Thyroid gland (tissue), 4 donors: ENCODE results near the gene COL6A2. TPM values are rescaled to one million over a fixed set of nuclear protein-coding genes. Genes with fewer than 3 reads are reported as not detected.

Experiments
- DNase-seq, 2 donors: peaks; one replicate each; pipeline ENCODE4 v3.0.0-alpha.2; 2019
- H3K27ac ChIP-seq, 3 donors: fragments of 200-600 bp; sonication (generic); 1 replicate in 2 of 3; 2 replicates in 1 of 3; pipeline ENCODE4 v1.5.1; 2016 to 2019; ENCODE audit warnings: mild to moderate bottlenecking in 1 of 3, moderate library complexity in 1 of 3
- H3K27me3 ChIP-seq: fragments of 200-600 bp; sonication (generic); one replicate; pipeline ENCODE4 v1.5.1; 2019
- H3K36me3 ChIP-seq, 2 donors: fragments of 200-600 bp; sonication (generic); one replicate each; pipeline ENCODE4 v1.5.1; 2016 to 2019
- H3K4me1 ChIP-seq, 2 donors: fragments of 200-600 bp; sonication (generic); one replicate each; pipeline ENCODE4 v1.5.1; 2017 to 2019
- H3K4me3 ChIP-seq, 3 donors: fragments of 200-600 bp; sonication (generic); replicated peaks in 1 of 3; 1 replicate in 2 of 3; 2 replicates in 1 of 3; pipeline ENCODE4 v1.5.1; 2016; ENCODE audit warnings: mild to moderate bottlenecking in 1 of 3
- H3K9me3 ChIP-seq: fragments of 200-600 bp; sonication (generic); one replicate; pipeline ENCODE4 v1.5.1; 2017
- POLR2A ChIP-seq, 2 donors: fragments of 450-650 bp; IDR thresholded peaks; one replicate each; pipeline ENCODE4 v1.6.1; 2017; ENCODE audit warnings: antibody characterized with exemption in 2 of 2, mild to moderate bottlenecking in 2 of 2, moderate library complexity in 1 of 2
- WGBS, 2 donors: methylation state at CpG; one replicate each; pipeline ENCODE4 v1.1.5; 2017; 5-methylcytosine and 5-hydroxymethylcytosine counted together
- intact Hi-C: fragments of 100-400 bp; cut with DNase I; formaldehyde crosslinking; loops from one replicate; pipeline ENCODE4 v1.15.1; 2023
- total RNA-seq, 4 donors: library from RNA; depleted of rRNA; stranded (reverse); fragments of >200 nt; gene quantifications; one replicate each; pipeline ENCODE4 v1.2.3, GENCODE V29; 2016
- TF ChIP-seq, protein P1 (sequence below), 6 experiments: fragments of 200-600 bp in 3 of 6; fragments of 450-650 bp in 3 of 6; sonication (generic) in 3 of 6; IDR thresholded peaks; one replicate each; pipeline ENCODE4 v1.5.1; 2016 to 2019; ENCODE audit warnings: antibody characterized with exemption in 6 of 6, mild to moderate bottlenecking in 2 of 6, inconsistent platforms in 1 of 6, moderate library complexity in 1 of 6

Gene COL6A2
- total RNA-seq, 4 donors from 2014 or later: 79.4 to 191 (median 172) TPM

- intact Hi-C loops: no loop called here
- H3K9me3 ChIP-seq: no peaks in the 10 kb centered on the region
- 78 to 81% methylated on average over 16 of the region's 16 CpGs for WGBS, 2 donors
- no peak for DNase-seq
- no peaks in the 10 kb centered on the region for H3K36me3 ChIP-seq
- TF ChIP-seq POLR2A (IDR thresholded peaks at IDR 0.05): no peak
- TF ChIP-seq, protein P1, sequence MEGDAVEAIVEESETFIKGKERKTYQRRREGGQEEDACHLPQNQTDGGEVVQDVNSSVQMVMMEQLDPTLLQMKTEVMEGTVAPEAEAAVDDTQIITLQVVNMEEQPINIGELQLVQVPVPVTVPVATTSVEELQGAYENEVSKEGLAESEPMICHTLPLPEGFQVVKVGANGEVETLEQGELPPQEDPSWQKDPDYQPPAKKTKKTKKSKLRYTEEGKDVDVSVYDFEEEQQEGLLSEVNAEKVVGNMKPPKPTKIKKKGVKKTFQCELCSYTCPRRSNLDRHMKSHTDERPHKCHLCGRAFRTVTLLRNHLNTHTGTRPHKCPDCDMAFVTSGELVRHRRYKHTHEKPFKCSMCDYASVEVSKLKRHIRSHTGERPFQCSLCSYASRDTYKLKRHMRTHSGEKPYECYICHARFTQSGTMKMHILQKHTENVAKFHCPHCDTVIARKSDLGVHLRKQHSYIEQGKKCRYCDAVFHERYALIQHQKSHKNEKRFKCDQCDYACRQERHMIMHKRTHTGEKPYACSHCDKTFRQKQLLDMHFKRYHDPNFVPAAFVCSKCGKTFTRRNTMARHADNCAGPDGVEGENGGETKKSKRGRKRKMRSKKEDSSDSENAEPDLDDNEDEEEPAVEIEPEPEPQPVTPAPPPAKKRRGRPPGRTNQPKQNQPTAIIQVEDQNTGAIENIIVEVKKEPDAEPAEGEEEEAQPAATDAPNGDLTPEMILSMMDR (IDR thresholded peaks at IDR 0.05): no peak
- H3K27me3 ChIP-seq: no peaks in the 10 kb centered on the region
- H3K27ac ChIP-seq: no peak overlapping the region
- no peak overlapping the region for H3K4me3 ChIP-seq
- H3K4me1 ChIP-seq: peaks cover 0 to 7% of the 10 kb centered on the region in 2 donors
Observed at GRCh38 chr21:46051379-46051770, 46.5 kb upstream of the COL6A2 start.

DNA sequence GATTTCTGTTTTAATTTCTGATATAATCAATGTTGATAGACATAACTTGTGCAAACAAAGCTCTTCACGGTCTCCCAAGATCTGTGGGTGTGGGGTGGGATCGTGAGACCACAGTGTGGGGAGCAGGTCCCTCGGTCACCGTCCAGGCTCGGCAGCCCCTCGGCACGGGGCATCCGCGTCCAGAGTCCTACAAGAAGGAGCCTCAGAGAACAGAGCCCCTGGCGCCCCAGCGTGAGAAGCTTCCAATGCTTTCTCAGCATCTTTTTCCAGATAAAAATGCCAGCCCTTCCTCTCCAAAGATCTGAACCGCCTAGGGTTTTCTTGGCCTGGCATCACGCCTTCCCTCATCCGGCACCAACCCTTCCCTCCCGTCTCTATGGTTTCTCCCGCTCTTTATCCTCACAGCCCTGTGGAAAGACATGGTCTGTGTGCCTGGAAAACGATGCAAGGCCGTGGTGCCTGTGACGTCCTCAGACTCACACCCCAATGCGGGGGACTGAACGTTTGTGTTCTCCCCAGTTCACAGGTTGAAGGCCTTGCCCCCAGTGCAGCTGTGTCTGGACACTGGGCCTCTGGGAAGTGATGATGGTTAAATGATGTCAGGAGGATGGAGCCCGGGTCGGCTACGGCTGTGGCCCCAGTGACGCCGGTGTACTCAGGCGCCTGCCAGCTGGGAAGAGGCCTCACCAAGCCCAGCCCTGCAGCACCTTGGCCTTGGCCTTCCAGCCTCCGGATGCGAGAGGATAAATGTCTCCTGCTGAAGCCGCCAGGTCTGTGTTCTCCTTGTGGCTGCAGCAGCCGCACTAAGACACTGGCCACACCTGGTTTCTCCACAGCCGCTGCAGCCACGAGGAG lies 45.9 kb upstream of the COL6A2 start:
- no peak overlapping the region for H3K27ac ChIP-seq
- peaks cover 0 to 11% of the 10 kb centered on the region in 2 donors for H3K4me1 ChIP-seq
- intact Hi-C loops: no loop called here
- DNase-seq: no peak
- H3K27me3 ChIP-seq: no peaks in the 10 kb centered on the region
- no peaks in the 10 kb centered on the region for H3K36me3 ChIP-seq
- no peak overlapping the region for H3K4me3 ChIP-seq
- 90 to 92% methylated on average over 30 to 33 of the region's 33 CpGs for WGBS, 2 donors
- no peak for TF ChIP-seq POLR2A (IDR thresholded peaks at IDR 0.05)
- TF ChIP-seq, protein P1 (IDR thresholded peaks at IDR 0.05): no peak
- H3K9me3 ChIP-seq: no peaks in the 10 kb centered on the region

DNA sequence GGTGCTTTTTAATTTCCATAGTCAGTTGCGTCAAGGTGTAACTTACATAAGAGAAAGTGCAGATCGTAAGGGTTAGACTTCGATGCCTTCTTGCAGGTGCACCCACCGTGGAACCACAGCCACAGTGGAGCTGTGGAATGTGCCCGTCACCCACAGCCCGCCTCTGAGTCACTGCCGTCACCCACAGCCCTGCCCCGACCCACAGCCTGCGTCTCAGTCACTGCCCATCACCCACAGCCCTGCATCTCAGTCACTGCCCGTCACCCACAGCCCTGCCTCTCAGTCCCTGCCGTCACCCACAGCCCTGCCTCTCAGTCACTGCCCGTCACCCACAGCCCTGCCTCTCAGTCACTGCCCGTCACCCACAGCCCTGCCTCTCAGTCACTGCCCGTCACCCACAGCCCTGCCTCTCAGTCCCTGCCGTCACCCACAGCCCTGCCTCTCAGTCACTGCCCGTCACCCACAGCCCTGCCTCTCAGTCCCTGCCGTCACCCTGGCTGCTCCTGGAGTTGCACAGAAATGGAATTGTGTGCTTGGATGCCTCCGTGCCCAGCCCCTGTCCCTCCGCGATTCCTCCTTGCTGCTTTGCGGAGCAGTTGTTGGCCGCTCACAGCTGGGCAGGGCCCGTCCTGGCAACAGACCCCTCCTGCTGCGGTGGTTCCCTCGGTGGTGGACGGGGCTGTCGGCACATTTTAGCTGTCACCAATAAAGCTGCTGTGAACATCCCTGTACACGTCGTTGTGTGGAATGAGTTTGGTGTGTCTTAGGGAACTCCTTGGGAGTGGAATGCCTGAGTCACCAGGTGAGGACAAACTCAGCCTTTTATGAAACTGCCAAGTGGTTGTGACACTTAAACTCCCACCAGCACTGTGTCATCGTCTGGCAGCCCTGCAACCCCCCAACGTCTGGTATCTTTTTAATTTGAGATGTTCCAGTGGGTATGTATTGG lies 44.9 kb upstream of the COL6A2 start:
- H3K36me3 ChIP-seq: no peaks in the 10 kb centered on the region
- H3K27me3 ChIP-seq: no peaks in the 10 kb centered on the region
- H3K9me3 ChIP-seq: no peaks in the 10 kb centered on the region
- 44 to 70% methylated on average over 22 to 31 of the region's 31 CpGs for WGBS, 2 donors
- H3K4me1 ChIP-seq: peaks cover 0 to 12% of the 10 kb centered on the region in 2 donors
- TF ChIP-seq, protein P1 (IDR thresholded peaks at IDR 0.05): no peak
- no peak for TF ChIP-seq POLR2A (IDR thresholded peaks at IDR 0.05)
- peak; percentile 29 to 66 for DNase-seq
- H3K27ac ChIP-seq: peak overlapping the region in 1 of 3 donors; percentile 18
- H3K4me3 ChIP-seq: no peak overlapping the region
- intact Hi-C loops: no loop called here

DNA sequence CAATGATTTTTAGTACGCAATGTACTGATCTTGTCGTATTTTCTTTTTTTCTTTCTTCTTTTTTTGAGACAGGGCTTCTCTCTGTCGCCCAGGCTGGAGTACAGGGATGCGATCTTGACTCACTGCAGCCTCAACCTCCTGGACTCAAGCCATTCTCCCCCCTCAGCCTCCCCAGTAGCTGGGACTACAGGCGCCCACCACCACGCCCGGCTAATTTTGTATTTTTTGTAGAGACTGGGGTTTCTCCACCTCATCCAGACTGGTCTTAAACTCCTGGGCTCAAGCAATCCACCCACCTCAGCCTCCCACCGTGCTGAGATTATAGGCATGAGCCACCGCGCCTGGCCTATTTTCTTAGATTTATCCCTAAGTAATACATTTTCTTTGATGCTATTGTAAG lies 43.9 kb upstream of the COL6A2 start:
- intact Hi-C loops: no loop called here
- TF ChIP-seq POLR2A (IDR thresholded peaks at IDR 0.05): no peak
- TF ChIP-seq, protein P1 (IDR thresholded peaks at IDR 0.05): no peak
- H3K27ac ChIP-seq: peak overlapping the region in 1 of 3 donors; percentile 24

More for the DNA sequence above, 43.9 kb upstream of the COL6A2 start:
- 87 to 90% methylated on average over 10 of the region's 10 CpGs for WGBS, 2 donors
- Histone ChIP-seq H3K27me3 (no peaks in the 10 kb centered on the region), H3K4me1 (peaks cover 0 to 12% of the 10 kb centered on the region in 2 donors), H3K36me3 (no peaks in the 10 kb centered on the region), H3K9me3 (no peaks in the 10 kb centered on the region), H3K4me3 (no peak overlapping the region)
- DNase-seq: no peak
